ENCODE data around the gene CYP27B1. TPM values are rescaled to one million over a fixed set of nuclear protein-coding genes. Genes with fewer than 3 reads are reported as not detected.
"Not testable (repeated sequence)": the region's sequence is repeated elsewhere in the genome, so short reads cannot be mapped to it uniquely, and the experiment has no call there.

CYP27B1 gene
- total RNA-seq, 1 experiment from 2014 or later = 5.1 TPM

DNA sequence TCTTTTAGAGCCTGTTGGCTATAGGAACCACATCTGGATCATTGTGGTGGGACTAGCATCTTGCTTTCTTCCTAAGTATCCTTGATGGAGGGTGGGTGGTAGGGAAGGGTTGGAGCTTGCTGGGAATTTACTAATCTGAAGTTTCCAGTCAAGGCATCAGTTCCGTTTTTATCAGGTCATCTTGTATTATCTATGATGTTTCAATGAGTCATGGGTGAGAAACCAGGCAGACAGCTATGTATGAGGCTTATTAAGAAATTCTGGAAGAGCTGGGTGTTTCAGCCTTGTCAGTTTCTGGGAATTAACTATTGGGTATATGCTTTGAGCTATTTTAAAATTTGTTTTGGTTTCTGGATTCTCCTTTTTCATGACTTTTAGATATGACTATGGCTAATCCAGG is 27.0 kb upstream of the CYP27B1 start:
- DNase-seq (ENCODE audit: extremely low read depth, low read depth) = no peak

DNA sequence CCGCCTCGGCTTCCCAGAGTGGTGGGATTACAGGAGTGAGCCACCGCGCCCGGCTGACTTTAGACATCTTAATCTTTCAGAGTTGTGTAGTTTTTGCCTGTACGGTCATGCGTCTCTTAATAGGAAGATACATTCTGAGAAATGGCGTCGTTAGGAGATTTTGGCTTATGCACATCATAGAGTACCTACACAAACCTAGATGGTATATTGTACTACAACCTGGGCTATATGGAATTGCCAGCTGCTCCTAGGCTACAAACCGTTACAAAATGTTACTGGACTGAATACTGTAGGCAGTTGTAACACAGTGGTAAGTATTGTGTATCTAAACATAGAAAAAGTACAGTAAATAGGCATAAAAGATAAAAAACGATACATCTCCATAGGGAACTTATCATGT is 17.0 kb upstream of the CYP27B1 start:
- DNase-seq (ENCODE audit: extremely low read depth, low read depth) = no peak

DNA sequence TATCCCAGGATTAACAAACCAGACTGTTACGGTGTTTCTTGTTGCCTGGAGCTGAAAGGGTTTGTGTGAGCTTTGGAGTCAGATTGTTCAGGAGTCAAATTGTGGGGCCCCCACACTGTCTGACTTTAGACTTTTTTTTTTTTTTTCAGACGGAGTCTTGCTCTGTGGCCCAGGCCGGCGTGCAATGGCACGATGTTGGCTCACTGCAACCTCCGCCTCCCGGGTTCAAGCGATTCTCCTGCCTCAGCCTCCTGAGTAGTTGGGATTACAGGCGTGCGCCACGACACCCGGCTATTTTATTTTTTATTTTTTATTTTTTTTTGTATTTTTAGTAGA is 16.6 kb upstream of the CYP27B1 start:
- no peak for DNase-seq (ENCODE audit: extremely low read depth, low read depth)

DNA sequence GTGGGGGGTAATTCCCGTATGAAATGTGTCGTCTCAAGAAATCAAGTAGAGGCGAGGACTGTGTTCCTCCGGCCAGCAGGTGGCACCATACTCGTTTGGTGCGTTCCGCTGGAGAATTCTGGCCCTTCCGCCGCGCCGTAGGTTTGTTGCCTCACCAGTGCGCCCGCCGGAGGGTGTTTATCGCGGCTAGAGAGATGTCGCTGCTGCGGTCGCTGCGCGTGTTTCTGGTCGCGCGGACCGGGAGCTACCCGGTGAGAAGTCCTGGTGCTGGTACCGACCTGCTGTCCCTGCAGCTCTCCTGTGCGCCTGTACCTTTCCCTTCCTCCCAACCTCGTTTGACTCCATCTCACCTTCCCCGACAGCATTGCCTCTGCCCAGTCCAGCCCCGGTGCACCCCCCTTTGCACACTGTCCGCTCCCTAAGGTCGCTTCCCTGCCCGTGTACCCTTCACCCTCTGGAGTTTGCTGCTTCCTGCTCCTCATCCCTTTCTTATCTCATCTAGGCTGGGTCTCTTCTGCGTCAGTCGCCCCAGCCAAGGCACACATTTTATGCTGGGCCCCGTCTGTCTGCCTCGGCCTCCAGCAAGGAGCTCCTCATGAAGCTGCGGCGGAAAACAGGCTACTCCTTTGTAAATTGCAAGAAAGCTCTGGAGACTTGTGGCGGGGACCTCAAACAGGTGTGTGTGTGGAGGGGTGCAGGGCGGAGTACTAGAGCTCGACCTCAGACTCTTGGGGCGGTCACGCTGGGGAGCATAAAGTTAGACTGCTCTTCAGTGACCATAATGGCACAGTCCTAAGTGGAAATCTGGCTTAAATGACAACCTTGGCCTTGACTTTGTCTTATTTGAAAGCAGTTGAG is 16.0 kb upstream of the CYP27B1 start, which contains the start of gene TSFM:
TSFM (plus strand) TSS at position 180 of the 858 bp plus-strand sequence; CDS start at position 195, 15 bp downstream.
- DNase-seq (ENCODE audit: extremely low read depth, low read depth) = peak; percentile 94

DNA sequence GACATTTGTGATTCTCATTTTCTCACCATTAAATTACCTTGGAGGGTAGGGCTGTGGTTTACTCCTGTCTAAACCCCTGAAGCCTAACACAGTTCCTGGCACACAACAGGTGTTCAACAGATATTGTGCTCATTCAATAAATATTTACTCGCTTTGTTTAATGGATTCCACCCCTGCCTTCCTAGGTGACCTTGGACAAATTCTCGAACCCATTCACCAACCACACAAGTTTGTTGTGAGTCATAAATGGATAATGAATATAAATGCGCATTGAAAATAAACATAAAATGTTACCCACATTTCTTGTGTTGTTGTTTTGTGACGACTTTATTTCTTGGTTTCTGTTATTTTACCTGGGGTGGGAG is 15.3 kb upstream of the CYP27B1 start:
- DNase-seq (ENCODE audit: extremely low read depth, low read depth) = no peak

DNA sequence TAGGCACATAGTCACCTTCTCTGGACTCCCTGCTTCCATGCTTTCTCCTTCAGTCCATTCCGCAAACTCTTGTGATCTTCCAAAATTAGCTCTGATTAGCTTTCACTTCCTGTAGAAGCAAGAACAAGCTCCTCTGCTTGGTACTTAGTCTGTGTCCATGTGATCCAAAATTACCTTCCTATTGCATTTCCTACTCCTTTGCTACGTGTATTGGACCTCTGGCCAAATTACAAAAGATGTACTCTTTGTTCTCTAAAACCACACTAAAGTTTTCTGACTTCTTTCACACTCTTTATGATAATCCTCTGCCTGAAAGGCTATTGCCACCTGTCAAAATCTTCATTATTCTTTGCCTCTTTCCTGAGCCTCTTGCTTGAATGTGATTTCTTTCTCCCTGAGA is 14.9 kb upstream of the CYP27B1 start:
- no peak for DNase-seq (ENCODE audit: extremely low read depth, low read depth)

DNA sequence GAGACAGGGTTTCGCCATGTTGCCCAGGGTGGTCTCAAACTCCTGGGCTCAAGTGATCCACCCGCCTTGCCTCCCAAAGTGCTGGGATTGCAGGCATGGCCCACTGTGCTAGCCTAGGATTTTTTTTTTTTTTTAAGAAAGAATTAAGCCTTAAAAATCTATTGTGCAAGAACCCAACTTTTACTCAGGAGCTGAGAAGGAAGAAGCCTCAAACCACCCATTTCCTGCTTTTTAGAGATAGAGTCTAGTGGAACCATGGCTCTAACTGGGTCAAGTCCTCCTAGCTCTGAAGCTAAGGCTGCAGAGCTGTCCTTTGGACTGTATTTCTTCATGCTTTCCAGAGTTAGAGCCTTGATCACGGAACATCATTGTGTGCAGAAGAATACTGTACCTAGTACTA is 14.4 kb upstream of the CYP27B1 start:
- no peak for DNase-seq (ENCODE audit: extremely low read depth, low read depth)

DNA sequence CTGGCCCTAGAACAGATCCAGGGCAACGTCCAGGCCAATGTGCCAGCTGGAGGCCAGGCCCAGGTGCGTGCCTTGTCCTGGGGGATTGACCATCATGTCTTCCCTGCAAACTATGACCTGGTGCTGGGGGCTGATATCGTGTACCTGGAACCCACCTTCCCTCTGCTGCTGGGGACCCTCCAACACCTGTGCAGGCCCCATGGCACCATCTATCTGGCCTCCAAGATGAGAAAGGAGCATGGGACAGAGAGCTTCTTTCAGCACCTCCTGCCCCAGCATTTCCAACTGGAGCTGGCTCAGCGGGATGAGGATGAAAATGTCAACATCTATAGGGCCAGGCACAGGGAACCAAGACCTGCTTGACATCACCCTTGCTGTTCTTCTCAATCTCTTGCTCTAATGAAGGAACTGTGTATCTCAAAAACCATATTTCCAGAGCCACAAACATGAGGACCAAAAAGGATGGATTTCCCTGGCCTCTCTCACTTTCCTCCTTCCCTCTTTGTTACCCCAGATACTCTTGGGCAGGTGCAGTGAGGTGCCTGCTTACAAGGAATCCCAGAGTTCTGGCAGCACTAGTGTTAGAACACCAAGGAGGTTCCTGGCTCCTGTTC is 13.5 kb upstream of the CYP27B1 start:
- no peak for DNase-seq (ENCODE audit: extremely low read depth, low read depth)

DNA sequence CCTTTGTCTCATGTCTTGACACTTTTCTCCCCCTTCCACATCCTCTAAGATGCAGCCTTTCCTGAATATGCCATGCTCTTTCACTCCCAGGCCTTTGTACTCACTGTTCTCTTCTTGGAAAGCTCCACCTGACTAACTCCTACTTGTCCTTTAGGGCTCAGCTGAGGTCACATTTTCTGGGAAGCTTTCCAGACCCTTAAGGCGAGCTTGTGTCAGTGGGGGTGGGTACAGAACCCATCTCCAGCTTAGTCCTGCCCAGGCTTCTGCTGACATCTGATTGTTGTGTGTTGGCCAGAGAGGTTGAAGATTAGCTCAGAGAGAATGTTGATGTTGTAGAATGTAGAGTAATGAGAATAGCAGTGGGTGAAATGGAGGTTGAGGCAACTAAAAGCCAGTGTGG is 12.9 kb upstream of the CYP27B1 start:
- DNase-seq (ENCODE audit: extremely low read depth, low read depth) = no peak

DNA sequence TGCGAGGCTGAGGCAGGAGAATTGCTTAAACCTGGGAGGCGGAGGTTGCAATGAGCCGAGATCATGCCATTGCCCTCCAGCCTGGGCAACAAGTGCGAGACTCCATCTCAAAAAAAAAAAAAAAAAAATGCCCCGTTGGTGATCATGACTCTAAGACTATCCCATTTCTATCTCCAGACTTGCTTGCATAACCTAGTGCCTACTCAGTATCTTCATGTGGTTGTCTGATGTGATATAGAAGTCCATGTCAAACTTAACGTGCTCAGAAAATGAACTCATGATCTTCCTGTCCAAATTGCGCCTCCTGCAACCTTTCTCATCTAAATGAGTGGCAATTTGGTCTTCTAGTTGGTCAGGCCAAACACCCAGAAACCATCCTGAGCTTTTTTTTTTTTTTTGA is 11.0 kb upstream of the CYP27B1 start:
- DNase-seq (ENCODE audit: extremely low read depth, low read depth) = no peak

DNA sequence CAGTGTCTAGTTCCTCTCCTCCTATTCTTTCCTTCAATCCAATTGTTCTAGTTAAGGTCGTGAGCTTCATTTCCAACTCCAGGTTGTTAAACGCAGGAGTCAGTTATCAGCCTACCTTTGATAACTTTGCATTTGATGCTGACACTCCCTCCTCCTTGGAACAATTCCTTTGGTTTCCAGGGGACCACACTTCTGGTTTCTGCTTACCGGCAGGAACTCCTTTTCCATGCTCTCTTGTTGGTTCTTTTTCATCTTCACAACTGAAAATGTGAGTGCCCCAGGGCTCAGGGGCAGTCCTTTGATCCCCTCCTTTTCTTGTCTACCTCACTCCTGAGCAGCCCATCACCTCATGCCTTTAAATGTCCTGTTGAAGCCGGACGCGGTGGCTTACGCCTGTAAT is 10.5 kb upstream of the CYP27B1 start:
- no peak for DNase-seq (ENCODE audit: extremely low read depth, low read depth)

DNA sequence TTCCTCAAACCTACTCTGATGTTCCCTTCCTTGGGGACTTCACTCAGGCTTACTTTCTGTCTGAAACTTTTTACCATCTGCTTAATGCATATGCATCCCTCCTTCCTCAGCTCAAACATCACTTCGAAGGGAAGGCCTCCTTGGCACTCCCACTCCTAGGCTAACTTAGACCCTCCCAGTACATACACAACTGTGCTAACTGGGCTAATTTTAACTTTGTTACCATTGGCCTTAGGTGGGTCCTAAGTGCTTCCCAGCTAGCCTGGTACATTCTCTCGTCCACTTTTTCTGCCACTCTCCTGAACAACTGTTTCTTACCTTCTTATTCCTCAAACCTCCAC is 9.3 kb upstream of the CYP27B1 start:
- DNase-seq (ENCODE audit: extremely low read depth, low read depth) = no peak

DNA sequence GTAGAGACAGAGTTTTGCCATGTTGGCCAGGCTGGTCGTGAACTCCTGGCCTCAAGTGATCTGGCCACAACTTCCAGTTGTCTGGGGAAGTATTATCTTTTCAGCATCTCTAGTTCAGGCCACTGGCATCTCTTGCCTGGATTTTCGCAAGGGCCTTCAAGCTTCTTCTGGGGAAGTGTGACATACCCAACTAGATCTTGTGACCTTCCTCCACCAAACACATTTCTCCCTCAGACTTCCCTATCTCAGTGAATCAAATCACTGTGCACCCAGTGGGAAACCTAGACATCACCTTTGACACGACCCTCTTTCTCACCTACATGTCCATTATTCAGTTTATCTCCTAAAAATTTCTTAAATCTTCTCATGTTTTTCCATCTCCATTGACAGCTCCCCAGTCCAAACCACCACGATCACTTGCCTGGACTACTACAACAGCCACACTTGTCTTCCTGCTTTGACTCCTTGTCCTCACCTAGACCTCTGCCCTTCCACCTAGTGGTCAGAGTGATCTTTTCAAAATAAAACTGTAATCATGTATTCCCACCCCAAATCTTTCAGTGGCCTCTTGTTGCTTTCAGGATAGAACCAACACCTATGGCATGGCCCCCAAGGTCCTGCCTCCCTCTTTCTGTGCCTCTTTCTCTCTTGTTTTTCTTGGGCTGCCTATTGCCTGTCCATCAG is 8.8 kb upstream of the CYP27B1 start:
- DNase-seq (ENCODE audit: extremely low read depth, low read depth) = no peak

DNA sequence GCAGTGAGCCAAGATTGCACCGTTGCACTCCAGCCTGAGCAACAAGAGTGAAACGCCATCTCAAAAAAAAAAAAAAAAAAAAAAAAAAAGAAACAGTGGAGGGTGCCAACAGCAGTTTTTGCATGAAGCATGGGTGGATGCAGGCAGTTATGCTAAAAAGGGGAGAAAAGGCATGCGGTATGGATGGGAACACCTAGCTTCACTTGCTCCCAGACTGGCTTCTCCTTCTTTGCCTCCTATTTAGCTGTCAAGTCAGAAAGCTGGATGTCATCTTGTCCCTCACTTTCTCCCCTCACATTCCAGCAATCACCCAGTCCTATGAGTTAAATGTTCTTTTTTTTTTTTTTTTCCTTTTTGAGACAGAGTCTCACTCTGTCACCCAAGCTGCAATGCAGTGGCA is 8.2 kb upstream of the CYP27B1 start:
- DNase-seq (ENCODE audit: extremely low read depth, low read depth) = no peak

DNA sequence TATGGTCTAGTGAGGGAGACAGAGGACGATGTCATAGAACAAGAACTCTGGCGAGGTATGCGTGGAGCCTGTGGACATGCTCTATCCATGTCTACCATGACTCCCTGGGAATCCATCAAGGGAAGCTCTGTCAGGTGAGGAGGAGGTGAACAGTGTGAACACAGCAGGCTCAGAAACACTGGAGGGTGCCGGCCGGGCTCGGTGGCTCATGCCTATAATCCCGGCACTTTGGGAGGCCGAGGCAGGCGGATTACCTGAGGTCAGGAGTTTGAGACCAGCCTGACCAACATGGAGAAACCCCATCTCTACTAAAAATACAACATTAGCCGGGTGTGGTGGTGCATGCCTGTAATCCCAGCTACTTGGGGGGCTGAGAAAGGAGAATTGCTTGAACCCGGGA is 7.8 kb upstream of the CYP27B1 start:
- DNase-seq (ENCODE audit: extremely low read depth, low read depth) = not testable (repeated sequence)

DNA sequence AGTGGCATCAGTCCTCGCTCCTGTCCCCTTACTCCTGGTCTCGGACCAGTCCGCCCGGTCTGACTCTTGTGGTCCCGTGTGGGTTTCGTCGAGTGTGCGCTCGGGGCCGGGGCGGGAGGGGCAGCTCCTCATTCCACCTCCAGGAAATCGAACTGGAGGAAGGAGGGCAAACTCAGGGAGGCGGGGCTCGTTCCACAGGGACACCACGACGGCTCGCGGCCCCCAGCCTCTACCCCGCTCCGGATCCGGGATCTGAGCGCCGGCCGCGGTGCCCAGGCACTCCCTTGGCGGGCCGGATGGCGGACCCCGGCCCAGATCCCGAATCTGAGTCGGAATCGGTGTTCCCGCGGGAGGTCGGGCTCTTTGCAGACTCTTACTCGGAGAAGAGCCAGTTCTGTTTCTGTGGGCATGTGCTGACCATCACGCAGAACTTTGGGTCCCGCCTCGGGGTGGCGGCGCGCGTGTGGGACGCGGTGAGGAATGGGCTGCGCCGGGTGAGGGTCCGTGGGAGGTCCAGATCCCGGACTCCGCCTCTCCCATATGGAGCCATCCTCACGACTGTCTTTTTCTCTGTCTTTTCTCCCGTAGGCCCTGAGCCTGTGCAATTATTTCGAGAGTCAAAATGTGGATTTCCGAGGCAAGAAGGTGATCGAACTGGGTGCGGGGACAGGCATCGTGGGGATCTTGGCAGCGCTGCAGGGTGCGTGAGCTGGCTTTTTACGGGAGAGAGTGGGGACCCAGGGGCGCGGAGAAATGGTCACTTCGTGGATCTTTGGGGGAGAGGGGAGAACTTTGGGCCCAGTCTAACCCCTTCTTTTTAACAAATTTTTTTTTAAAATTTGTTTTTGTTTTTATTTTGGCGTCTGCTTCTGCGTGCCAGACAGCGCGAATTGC is 5.8 kb upstream of the CYP27B1 start, which contains the start of gene EEF1AKMT3:
EEF1AKMT3 (plus strand) TSS at position 186 of the 894 bp plus-strand sequence; CDS start at position 297, 111 bp downstream.
- no peak for DNase-seq (ENCODE audit: extremely low read depth, low read depth)

DNA sequence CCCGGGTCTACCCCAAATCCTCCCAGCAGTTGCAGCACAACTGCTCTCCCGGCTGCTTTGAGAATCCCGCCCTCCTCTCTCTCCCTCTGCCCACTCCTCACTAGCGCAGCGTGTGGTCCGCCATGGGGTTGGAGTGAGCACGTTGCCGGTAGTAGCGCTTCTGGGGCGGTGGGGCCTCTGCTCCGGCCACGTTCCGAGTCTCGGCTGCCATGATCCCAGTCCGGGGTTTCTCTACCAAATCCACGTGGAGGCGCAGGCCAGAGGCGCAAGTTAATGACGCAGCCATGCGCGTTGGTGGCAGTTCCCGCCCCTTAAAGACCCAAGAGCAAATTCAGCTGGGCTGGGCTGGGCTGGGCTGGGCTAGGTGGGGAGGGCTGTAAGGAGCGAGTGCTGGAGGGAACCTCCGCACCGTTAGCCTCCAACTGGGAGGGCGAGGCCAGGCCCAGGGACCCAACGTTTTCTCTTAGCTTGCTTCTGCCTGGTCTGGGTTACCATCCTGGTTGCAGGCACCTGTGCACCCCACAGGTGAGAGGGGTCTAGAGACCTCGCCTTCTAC is 5.1 kb upstream of the CYP27B1 start, which contains the start of gene METTL1:
METTL1 (minus strand) TSS at position 233 of the 556 bp plus-strand sequence; CDS start at position 211, 22 bp downstream.
- DNase-seq (ENCODE audit: extremely low read depth, low read depth) = peak; percentile 97

DNA sequence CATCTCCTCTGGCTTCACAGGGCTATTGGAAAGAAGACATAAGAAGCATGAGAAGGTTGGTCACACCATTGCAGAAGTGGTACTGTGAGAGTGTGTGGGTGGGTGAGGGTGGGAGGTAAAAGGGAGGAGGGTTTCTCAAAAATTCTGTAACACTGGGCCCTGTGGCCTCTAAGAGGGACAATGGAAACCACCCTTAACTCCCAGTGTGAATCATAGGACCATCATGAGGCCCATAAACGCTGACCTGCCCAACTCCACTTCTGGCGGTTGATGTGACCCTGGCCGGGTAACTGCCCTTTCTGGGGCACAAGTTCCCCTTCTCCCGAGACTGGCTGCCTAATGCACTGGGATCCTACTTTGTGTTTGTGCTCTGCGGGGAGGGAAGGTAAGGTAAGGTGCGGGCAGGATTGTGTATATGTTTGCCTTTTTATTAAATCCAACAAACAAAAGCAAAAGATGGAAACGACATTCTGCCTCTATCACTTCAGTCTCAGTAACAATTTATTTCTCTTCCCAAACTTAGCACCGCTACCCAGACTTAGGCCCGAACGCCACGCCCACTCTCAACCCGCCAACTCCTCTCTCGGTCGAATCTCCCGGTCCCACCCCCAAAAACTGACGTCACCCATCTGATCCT is 4.5 kb upstream of the CYP27B1 start:
- peak; percentile 91 for DNase-seq (ENCODE audit: extremely low read depth, low read depth)

DNA sequence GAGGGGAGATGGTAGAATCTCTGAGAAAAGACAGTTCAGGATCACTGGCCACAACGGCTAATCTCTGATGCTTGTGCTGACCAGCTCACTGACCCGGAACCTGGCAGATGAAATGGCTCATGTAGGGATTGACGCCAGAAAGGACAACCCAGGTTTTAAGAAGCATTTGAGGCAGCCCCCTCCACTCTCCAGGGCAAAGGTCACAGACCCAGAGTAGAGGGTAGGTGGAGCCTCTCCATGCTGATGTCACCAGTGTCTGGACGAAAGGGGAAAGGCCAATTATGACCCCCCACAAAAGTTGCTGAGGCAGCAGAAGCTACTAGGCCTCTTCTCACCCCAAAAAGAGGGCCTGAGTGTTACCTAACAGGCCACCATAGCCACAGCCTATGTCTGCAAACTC is 3.9 kb upstream of the CYP27B1 start:
- no peak for DNase-seq (ENCODE audit: extremely low read depth, low read depth)

DNA sequence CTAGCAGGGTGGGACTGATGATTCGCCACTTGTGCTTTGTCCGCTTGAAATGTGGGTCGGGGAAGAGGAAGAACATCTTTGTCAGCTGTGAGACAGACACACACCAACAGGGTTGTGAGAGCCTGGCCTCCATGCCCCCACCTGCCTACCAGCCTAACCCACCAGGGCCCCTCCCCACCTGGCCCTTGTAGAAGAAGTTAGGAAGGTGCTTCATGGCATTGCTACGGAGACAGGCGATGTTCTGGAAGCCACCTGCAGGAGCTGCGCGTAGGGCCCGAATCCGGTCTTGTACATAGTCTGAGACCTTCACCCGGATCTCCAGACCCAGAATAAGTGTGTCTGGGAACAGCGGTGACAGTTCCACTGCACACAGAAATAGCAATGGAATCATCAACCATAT is 2.7 kb upstream of the CYP27B1 start:
- DNase-seq (ENCODE audit: extremely low read depth, low read depth) = no peak
